Nucleus accumbens (tissue), 56 donors: ENCODE measurements around the gene PSAPL1.

Experiments used
- DNase-seq, 56 donors: peaks; one replicate each; lab custom pipeline; 2025; lab: John Stamatoyannopoulos, UW

Gene PSAPL1

GRCh38 chr4:7422151-7422897, 12.4 kb downstream of the PSAPL1 start:
- no peak for DNase-seq

DNA sequence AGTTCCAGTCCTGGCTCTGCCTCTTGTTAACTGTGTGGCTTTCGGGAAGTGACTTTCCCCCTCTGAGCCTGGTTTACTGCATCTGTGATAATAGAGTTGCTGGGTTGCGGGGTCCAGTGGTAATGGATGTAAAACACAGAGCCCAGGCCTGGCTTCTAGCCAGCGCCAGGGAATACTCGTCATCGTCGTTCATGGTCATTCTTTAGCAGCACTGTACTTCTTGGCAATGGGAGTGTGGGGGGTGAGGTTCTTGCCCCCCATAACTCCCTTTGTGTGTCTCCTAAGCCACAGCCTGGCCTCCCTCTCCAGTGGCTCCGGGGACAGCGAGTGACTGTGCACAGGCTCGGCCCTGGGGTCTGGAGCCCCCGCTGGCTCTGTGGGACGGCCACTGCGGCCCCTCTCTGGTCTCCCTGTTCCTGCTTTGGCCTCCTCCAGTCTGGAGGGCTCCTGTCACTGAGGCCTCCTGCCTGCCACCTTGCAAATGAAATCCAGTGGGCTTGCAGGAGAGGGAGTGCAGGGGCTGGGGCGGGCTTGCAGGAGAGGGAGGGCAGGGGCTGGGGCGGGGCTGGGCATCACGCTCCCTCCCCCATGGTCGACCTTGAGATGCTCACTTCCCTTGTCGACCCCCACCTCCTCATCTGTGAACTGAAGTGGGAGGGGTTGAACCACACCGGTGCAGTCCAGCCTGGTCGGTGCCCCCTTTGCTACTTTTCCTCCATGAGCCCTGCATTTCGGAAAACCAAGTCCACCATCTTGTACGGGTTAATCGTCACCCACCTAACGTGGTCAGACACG, 13.2 kb downstream of the PSAPL1 start:
- DNase-seq, result no peak

DNA sequence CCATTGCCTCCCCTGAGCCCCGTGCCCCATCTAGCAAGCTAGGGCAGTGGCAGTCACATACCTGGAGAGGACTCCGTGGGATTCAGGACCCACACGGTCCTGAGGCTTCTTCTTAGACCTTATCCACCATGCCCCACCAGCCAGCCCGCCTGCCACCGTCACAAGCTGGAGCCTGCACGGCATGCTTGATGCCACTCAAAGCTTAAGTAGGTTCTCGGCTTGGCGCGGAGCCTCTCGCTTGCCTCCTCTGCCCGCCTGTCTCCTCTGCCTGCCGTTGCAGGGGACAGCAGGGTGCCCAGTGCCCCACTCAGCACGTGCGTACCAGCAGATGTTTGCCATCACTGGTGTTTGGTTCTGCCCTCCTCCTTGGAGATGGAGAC, 14.1 kb downstream of the PSAPL1 start:
- no peak for DNase-seq

DNA sequence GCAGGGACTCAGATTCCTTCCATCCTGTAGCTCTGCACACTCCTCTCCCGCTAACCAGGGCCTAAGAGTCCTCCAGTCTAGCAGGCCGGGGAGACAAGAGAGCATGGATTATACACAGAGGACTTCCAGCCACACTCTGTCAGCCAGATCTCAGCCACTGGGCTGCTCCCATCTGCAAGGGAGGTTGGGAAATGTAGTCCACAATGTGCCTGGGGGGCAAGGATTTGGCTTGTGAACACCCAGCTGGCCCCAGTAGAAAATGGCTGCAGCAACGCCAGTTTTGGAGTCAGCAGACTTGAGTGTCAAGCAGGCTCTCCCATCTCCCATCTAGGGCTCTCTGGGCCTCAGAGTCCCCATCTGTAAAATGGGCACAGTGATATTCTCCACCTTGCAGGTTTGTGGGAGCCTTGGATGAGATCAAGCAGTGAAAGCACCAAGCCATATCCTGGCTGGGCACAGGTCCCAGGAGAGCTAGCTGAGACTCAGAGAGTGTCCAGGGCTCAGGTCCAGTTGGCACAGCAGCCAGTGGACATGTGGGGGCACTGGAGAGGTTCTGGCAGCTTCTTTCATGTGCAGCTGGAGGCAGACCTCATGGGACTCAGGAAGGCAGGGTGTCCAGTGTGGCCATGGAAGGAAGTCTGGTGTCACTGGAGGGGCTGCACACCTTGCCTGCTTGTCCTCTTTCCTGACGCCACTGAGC, 14.6 kb downstream of the PSAPL1 start:
- DNase-seq, result no peak

DNA sequence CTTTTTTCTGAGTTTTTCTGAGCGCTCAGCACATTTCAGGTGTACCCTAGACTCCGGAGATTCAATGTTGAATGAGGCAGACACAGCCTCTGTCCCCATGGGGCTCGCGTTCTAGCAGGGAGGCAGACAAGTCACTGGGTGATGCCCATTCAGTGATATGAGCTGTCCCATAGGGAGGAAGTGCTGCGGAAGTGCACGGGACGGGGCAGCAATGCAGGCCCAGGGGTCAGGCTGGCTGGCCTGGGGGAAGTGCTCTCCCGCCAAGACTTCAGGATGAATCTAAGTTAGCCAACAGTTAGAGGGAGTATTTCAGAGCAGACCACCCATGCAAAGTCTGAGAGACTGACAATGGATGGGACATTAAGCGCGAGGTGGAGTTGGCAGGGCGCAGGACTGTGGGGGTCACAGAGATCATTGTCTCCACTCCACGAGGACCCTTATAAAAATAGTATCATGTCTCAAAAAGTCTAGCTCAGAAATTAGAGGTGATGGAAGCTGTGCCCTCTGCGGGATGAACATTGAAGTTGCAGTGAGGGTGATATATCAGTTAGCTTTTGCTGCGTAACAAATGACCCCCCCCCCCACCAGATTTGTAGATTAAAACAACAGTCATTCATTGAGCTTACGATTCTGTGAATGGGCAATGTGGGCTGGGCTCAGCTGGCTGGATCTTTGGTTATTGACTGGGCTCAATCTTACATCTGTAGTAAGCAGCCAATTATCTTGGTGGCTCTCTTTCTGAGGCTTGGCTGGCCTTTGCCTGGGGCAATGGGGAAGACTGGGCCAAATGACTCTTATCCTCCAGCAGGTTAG, 16.4 kb downstream of the PSAPL1 start:
- DNase-seq, result no peak

GRCh38 chr4:7417639-7418038, 17.1 kb downstream of the PSAPL1 start:
- no peak for DNase-seq

DNA sequence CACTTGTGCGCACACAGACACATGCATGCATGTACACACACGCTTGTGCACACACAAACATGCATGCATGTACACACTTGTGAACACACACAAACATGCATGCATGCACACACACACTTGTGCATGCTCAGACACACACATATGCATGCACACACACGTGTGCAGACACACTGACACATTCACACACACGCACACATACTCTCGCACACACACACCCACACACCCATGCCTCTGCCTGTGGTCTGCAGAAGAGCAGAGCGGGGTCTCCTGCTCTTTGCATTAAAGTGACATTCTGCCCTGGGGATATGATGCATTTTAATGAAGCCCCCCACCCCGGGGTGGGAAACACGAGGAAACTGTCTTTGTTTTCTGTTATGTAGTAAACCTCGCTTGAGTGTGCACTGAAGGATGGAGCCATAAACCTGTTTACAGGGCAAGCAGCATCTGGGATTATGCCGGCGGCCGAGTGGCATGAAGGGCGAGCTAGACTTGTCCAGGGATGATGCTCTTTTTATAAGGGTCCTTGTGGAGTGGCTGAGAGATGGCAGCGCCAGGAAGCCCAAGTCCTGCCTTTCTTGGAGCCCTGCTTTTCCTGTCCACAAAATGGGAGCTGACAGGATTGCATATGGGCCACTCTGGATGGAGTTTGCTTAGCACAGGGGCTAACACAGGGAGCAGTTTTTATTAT, 17.8 kb downstream of the PSAPL1 start:
- DNase-seq, result no peak

DNA sequence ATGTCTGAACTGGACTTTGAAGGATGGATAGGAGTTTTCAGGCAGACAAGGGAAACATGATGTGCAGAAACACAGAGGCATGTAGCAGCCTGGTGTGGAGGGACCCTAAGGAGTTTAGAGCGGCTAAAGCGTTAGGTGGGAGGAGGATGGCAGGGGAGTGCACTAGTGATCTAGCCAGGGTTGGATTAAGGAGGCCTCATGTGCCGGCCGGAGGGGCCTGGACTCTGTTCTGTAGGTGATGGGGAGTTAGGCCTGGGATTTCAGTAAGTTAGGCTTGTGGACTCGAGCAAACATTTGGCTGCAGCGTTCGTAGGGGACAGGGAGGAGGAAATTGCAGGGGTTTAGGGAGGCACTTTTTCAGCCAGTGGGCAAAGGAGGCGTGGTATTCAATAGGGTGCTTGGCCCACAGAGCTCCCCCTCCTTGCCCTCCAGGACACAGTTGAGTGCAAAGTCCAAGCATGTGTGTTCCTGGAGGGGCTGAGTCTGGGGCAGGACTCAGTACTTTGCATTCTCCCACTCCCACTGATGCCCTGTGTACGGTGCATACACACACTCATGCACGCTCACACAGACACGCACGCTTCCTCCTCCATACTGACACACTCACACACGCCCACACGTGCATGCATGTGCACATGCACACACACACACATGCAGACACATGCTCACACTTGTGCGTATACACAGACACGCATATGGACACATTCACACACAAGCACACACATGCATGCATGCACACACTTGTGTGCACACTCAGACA, 18.6 kb downstream of the PSAPL1 start:
- no peak for DNase-seq

DNA sequence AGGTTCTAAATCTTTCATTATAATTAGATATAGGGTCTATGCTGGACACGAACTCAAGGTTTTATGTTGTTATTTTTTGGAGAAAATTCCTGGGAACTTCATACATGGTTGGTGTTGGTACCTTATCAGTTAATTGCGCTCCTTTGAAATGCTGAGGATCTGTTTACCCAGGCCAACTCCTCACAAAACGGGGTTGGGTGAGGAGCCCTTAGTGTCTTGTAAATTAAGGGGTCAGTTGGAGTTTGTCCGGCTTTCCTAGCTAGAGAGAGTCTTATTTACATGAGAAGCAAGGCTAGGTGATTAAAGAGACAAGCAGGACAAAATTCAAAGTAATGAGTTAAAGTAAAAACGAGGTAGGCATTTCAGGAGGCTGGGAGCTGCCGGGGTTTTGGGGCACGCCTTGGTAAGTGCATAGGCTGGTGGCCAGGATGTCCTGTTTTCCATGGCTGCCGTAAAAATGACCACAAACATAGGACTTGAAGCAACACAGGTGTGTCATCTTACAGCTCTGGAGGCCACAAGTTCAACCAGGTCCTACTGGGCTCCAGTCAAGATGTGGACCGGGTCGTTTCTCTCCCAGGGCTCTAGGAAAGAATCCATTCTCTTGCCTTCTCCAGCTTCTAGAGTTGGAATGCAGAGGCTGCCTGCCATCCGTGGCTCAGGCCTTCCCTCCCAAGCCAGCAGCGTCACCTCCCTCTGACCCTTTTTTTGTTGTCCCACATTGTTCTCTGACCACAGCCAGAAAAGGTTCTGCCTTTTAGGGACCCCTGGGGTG, 19.8 kb downstream of the PSAPL1 start:
- no peak for DNase-seq

DNA sequence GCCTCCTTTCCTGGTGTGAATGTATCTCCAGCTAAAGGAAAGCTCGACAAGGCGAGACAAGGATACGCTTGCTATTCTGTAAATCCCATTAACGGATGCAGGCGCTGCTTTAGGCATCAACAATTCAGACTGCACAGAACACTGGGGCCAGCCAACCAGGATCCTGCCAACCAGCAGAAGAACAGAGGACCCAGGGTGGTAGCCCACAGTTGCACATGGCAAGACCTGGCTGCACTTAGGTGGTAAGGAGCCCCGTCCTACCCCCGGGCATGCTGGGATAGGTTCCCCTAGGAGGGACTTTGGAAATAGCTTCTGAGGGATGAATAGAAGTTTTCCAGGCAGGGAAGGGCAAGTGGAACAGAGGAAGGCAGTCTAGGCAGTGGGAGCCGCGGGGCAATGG, 20.7 kb downstream of the PSAPL1 start:
- DNase-seq, result no peak

DNA sequence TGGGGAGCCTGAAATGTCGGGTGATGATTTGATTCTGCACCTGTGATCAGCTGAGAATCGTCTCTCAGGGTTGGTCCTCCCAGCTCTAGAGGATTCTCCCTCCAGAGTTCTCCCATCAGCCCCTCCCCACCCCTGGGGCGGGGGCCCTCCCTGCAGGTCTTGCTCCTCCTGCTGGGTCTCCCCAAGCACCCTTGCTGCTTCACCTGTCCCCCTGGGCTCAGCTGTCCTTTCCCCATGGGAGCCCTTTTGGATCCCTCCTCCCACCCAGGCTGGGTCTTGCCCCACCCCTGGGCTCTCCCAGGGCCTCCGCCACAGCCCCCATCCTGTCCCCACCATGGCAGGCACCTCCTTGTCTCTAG, 22.2 kb downstream of the PSAPL1 start:
- DNase-seq, result no peak

GRCh38 chr4:7411896-7412553, 22.7 kb downstream of the PSAPL1 start:
- no peak for DNase-seq

GRCh38 chr4:7411491-7411890, 23.2 kb downstream of the PSAPL1 start:
- no peak for DNase-seq

- no peak for DNase-seq
Observed at GRCh38 chr4:7410446-7410845, 24.3 kb downstream of the PSAPL1 start.

DNA sequence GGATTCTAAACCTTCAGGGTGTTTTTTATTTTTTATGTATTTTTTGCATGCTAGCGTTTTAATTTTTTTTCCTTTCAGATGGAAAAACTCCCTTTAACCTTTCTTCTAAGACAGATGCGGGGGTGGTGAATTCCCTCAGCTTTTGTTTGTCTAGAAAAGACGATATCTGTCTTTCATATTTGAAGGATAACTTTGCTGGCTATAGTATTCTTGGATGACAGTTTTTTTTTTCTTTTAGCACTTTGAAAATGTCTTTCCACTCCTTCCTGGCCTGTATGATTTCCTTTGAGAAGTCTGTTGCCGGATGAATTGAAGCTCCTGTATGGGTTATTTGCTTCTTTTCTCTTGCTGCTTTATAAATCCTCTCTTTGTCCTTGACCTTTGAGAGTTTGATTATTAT, 26.6 kb downstream of the PSAPL1 start:
- no peak for DNase-seq

DNA sequence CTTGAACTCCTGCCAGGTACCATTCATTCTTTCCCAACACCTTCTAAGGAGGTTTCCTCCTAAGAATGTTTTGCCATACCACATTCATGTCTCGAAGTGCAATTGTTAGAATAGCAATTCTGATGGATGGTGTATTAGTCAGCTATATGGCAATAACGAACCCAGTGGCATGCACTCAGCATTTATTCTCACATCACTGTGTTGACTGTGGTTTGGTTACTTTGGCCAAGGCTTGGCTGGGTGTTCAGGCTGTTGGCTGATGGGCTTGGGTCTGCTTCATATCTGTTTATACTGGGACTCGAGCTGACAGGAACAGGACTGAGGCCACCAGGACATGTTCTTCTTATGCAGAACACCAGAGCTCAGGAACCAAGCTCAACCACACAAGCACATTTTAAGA, 31.7 kb downstream of the PSAPL1 start:
- no peak for DNase-seq

DNA sequence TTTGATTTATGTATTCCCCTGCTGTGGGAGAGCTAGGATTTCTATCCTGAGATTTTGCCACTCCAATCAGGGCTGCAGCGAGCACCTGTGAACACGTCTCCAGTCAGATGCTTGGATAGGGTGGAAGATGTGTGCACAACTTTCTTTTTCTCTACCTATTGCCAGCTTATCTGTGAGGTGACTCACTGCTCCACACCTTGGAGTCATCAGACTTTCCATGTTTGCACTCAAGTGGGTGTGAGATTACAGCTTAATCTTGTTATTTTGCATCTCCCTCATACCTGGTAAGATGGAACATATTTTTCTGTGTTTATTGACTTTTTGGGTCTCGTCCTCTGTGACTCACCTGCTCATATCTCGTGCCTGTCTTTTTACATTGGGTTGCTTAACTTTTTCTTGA, 32.2 kb downstream of the PSAPL1 start:
- DNase-seq, result no peak

- DNase-seq, result no peak
Observed at GRCh38 chr4:7400671-7401298, 33.9 kb downstream of the PSAPL1 start.
